Measurements from ENCODE around the gene SAMD9L. TPM values are rescaled to one million over a fixed set of nuclear protein-coding genes. Genes with fewer than 3 reads are reported as not detected.

SAMD9L gene
- total and polyA plus RNA-seq, 7 donors: 2.4 to 19.0 (median 6.4) TPM

DNA sequence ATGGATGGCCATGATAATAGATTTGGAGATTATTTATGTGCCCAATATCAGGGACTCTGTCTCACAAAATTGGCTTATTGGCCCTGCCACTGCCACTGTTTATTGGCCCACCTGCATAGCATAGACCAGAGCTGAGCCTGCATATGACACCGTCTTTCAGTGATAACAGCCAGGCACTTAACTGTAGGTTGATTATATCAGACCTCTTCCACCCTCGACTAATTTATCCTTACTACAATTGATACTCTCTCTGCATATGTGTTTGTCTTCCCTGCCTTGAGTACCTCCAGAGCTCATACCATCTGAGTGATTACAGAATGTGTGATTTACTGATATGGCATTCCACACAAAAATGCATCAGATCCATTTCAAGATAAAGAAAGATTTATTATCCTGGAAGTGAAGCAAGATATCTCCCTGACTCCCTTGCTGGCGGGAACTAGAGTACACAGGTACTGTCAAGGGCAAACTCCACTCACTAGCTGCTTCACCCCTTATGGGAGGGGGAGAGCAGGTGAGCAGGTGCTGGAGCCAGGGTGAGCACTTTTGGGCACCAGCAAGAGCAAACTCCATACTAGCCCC is 13.1 kb upstream of the SAMD9L start:
- H3K27ac ChIP-seq: no peak overlapping the region
- intact Hi-C loops (cut with DNase I): no loop called here
- no peak for DNase-seq
- TF ChIP-seq, protein P1, sequence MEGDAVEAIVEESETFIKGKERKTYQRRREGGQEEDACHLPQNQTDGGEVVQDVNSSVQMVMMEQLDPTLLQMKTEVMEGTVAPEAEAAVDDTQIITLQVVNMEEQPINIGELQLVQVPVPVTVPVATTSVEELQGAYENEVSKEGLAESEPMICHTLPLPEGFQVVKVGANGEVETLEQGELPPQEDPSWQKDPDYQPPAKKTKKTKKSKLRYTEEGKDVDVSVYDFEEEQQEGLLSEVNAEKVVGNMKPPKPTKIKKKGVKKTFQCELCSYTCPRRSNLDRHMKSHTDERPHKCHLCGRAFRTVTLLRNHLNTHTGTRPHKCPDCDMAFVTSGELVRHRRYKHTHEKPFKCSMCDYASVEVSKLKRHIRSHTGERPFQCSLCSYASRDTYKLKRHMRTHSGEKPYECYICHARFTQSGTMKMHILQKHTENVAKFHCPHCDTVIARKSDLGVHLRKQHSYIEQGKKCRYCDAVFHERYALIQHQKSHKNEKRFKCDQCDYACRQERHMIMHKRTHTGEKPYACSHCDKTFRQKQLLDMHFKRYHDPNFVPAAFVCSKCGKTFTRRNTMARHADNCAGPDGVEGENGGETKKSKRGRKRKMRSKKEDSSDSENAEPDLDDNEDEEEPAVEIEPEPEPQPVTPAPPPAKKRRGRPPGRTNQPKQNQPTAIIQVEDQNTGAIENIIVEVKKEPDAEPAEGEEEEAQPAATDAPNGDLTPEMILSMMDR (IDR thresholded peaks at IDR 0.05): no peak
- TF ChIP-seq POLR2A (IDR thresholded peaks at IDR 0.05): no peak
- no peak for TF ChIP-seq EP300 (IDR thresholded peaks at IDR 0.05)
- no peak for TF ChIP-seq POLR2AphosphoS5 (IDR thresholded peaks at IDR 0.05)
- H3K36me3 ChIP-seq: no peaks in the 10 kb centered on the region
- no peak overlapping the region for H3K4me3 ChIP-seq
- H3K27me3 ChIP-seq: no peaks in the 10 kb centered on the region
- no peaks in the 10 kb centered on the region for H3K4me1 ChIP-seq
- H3K9me3 ChIP-seq: peaks cover 0 to 4% (median 1%) of the 10 kb centered on the region in 4 donors
- 21 to 59% methylated on average over 3 of the region's 3 CpGs for WGBS, 2 donors

GRCh38 chr7:93160410-93160809 is 12.2 kb upstream of the SAMD9L start:
- Histone ChIP-seq H3K4me3 (no peak overlapping the region), H3K27me3 (no peaks in the 10 kb centered on the region), H3K36me3 (no peaks in the 10 kb centered on the region), H3K4me1 (no peaks in the 10 kb centered on the region), H3K9me3 (peaks cover 0 to 4% (median 1%) of the 10 kb centered on the region in 4 donors), H3K27ac (no peak overlapping the region)
- TF ChIP-seq POLR2AphosphoS5 (IDR thresholded peaks at IDR 0.05) (no peak), POLR2A (IDR thresholded peaks at IDR 0.05) (no peak), EP300 (IDR thresholded peaks at IDR 0.05) (no peak)
- TF ChIP-seq, protein P1 (IDR thresholded peaks at IDR 0.05): no peak
- 70 to 86% methylated on average over 1 of the region's 1 CpG for WGBS, 2 donors
- no peak for DNase-seq
- intact Hi-C loops (cut with DNase I): no loop called here

DNA sequence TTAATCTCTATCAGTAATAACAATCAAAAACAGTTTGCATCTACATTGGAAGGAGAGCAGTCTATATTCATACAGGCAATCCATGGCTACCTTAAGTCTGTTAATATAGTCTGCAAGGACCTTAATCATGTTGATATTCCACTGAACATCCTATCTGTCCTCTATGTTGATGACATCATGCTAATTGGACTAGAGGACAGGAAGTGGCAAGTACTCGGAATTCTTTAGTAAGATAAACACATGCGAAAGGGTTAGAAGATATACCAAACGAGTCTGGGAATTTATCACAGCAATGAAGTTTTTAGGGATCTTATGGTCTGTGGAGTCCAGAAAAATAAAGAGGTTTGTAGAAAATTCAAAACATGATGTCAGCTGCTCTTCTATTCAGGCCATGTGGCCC is 11.3 kb upstream of the SAMD9L start:
- TF ChIP-seq EP300 (IDR thresholded peaks at IDR 0.05) (no peak), POLR2A (IDR thresholded peaks at IDR 0.05) (no peak), POLR2AphosphoS5 (IDR thresholded peaks at IDR 0.05) (no peak)
- TF ChIP-seq, protein P1 (IDR thresholded peaks at IDR 0.05): no peak
- intact Hi-C loops (cut with DNase I): no loop called here
- Histone ChIP-seq H3K4me1 (no peaks in the 10 kb centered on the region), H3K4me3 (no peak overlapping the region), H3K27ac (no peak overlapping the region), H3K9me3 (peaks cover 0 to 4% (median 1%) of the 10 kb centered on the region in 4 donors), H3K27me3 (no peaks in the 10 kb centered on the region), H3K36me3 (no peaks in the 10 kb centered on the region)
- WGBS, 2 donors: 69 to 81% methylated on average over 3 of the region's 3 CpGs
- DNase-seq: no peak

DNA sequence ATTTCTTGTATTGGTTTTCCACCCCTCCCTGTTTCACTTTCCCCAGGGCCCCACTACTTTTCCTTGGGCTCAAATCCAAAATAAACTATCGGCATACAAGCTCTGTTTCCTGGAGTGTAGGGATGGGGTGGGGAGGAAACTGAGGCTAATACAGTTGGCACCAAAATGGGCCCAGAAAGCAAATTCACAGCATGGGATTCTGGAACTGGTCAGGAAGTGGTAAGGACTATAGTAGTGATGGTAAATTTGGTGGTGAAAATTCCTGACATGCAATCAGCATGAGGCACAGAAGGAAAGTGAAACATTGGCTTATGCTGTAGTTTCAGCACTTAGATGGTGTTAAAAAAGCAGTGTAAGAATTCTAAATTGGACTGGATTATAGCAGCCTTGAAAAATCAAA is 8.7 kb upstream of the SAMD9L start:
- Histone ChIP-seq H3K9me3 (peaks cover 0 to 3% (median 0%) of the 10 kb centered on the region in 4 donors), H3K27me3 (no peaks in the 10 kb centered on the region), H3K4me3 (no peak overlapping the region), H3K27ac (no peak overlapping the region), H3K4me1 (no peaks in the 10 kb centered on the region), H3K36me3 (no peaks in the 10 kb centered on the region)
- TF ChIP-seq POLR2A (IDR thresholded peaks at IDR 0.05) (no peak), EP300 (IDR thresholded peaks at IDR 0.05) (no peak), POLR2AphosphoS5 (IDR thresholded peaks at IDR 0.05) (no peak)
- TF ChIP-seq, protein P1 (IDR thresholded peaks at IDR 0.05): no peak
- DNase-seq: no peak
- intact Hi-C loops (cut with DNase I): no loop called here
- WGBS, 2 donors: 23 to 79% methylated on average over 1 of the region's 1 CpG

Measured in sigmoid colon (tissue), 7 donors.